SJSA1 (cell line): ENCODE measurements around the gene MAP3K2. TPM values are rescaled to one million over a fixed set of nuclear protein-coding genes. Genes with fewer than 3 reads are reported as not detected.

ENCODE experiments used
- DNase-seq, 2 experiments: peaks; one replicate each; pipeline ENCODE4 v3.0.0-alpha.2; 2015 to 2020; ENCODE audit warnings: low spot score in 2 of 2, low read depth in 1 of 2
- H3K27ac ChIP-seq: fragments of 250-450 bp; sonication (Bioruptor Pico); 2 replicates; pipeline ENCODE4 v1.5.1; 2020; ENCODE audit warnings: mild to moderate bottlenecking, moderate library complexity
- H3K27me3 ChIP-seq: fragments of 250-450 bp; sonication (Bioruptor Pico); replicated peaks from 2 replicates; pipeline ENCODE4 v1.5.1; 2020; ENCODE audit warnings: mild to moderate bottlenecking, moderate library complexity
- H3K36me3 ChIP-seq: fragments of 250-450 bp; sonication (Bioruptor Pico); 2 replicates; pipeline ENCODE4 v1.5.1; 2020; ENCODE audit warnings: mild to moderate bottlenecking
- H3K4me1 ChIP-seq: fragments of 250-450 bp; sonication (Bioruptor Pico); replicated peaks from 2 replicates; pipeline ENCODE4 v1.6.1; 2021; ENCODE audit warnings: mild to moderate bottlenecking
- H3K4me3 ChIP-seq: fragments of 250-450 bp; sonication (Bioruptor Pico); 2 replicates; pipeline ENCODE4 v1.5.1; 2020; ENCODE audit warnings: mild to moderate bottlenecking
- H3K9me3 ChIP-seq: fragments of 250-450 bp; sonication (Bioruptor Pico); replicated peaks from 2 replicates; pipeline ENCODE4 v1.5.1; 2020; ENCODE audit warnings: mild to moderate bottlenecking
- total RNA-seq: library from RNA; depleted of rRNA; stranded (reverse); fragments of >200 nt; shearing (Covaris generic); gene quantifications from 2 replicates; pipeline ENCODE4 v1.2.3, GENCODE V29; 2014

MAP3K2 gene
- total RNA-seq, 1 experiment from 2014 or later = 41.7 TPM

GRCh38 chr2:127424598-127425520 is 37.1 kb upstream of the MAP3K2 start:
- Histone ChIP-seq H3K36me3 (no peaks in the 10 kb centered on the region), H3K4me3 (no peak overlapping the region), H3K4me1 (peaks cover 15% of the 10 kb centered on the region), H3K27me3 (peaks cover 4% of the 10 kb centered on the region), H3K9me3 (no peaks in the 10 kb centered on the region), H3K27ac (no peak overlapping the region)
- DNase-seq = no peak

- Histone ChIP-seq H3K4me1 (peaks cover 15% of the 10 kb centered on the region), H3K4me3 (peak overlapping the region; percentile 33; the same call in 1 of the 2 replicates), H3K36me3 (no peaks in the 10 kb centered on the region), H3K27me3 (peaks cover 4% of the 10 kb centered on the region), H3K27ac (no peak overlapping the region), H3K9me3 (no peaks in the 10 kb centered on the region)
- DNase-seq = no peak
Measured at GRCh38 chr2:127423880-127424279, 36.1 kb upstream of the MAP3K2 start.

DNA sequence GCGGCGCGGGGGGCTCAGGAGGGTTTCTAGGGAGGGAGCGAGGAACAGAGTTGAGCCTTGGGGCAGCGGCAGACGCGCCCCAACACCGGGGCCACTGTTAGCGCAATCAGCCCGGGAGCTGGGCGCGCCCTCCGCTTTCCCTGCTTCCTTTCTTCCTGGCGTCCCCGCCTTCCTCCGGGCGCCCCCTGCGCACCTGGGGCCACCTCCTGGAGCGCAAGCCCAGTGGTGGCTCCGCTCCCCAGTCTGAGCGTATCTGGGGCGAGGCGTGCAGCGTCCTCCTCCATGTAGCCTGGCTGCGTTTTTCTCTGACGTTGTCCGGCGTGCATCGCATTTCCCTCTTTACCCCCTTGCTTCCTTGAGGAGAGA is 35.7 kb upstream of the MAP3K2 start:
- Histone ChIP-seq H3K27ac (no peak overlapping the region), H3K36me3 (no peaks in the 10 kb centered on the region), H3K9me3 (no peaks in the 10 kb centered on the region), H3K27me3 (peaks cover 4% of the 10 kb centered on the region), H3K4me3 (peak overlapping the region; percentile 33), H3K4me1 (peaks cover 15% of the 10 kb centered on the region)
- DNase-seq = no peak

- H3K27ac ChIP-seq = no peak overlapping the region
- H3K4me1 ChIP-seq = peaks cover 15% of the 10 kb centered on the region
- no peaks in the 10 kb centered on the region for H3K36me3 ChIP-seq
- H3K9me3 ChIP-seq = no peaks in the 10 kb centered on the region
- peaks cover 4% of the 10 kb centered on the region for H3K27me3 ChIP-seq
- no peak for DNase-seq
- H3K4me3 ChIP-seq = peak overlapping the region; percentile 33
Measured at GRCh38 chr2:127422559-127423477, 35.0 kb upstream of the MAP3K2 start.

DNA sequence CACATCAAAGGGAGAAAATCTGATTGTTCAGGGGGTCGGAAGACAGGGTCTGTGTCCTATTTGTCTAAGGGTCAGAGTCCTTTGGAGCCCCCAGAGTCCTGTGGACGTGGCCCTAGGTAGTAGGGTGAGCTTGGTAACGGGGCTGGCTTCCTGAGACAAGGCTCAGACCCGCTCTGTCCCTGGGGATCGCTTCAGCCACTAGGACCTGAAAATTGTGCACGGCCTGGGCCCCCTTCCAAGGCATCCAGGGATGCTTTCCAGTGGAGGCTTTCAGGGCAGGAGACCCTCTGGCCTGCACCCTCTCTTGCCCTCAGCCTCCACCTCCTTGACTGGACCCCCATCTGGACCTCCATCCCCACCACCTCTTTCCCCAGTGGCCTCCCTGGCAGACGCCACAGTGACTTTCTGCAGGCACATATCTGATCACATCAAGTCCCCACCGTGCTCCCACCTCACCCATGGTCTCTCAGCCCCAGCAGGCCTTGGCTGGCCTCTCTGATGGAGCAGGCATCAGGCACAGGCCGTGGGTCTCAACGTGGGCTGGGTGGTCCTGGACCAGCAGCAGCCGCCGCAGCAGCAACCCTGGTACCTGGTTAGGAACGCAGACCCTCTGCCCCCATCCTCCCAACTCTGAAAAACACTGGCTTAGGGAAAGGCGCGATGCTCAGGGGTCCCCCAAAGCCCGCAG is 34.2 kb upstream of the MAP3K2 start:
- Histone ChIP-seq H3K27me3 (peaks cover 4% of the 10 kb centered on the region), H3K4me1 (peaks cover 15% of the 10 kb centered on the region), H3K27ac (no peak overlapping the region), H3K36me3 (no peaks in the 10 kb centered on the region), H3K4me3 (no peak overlapping the region), H3K9me3 (no peaks in the 10 kb centered on the region)
- DNase-seq = no peak

DNA sequence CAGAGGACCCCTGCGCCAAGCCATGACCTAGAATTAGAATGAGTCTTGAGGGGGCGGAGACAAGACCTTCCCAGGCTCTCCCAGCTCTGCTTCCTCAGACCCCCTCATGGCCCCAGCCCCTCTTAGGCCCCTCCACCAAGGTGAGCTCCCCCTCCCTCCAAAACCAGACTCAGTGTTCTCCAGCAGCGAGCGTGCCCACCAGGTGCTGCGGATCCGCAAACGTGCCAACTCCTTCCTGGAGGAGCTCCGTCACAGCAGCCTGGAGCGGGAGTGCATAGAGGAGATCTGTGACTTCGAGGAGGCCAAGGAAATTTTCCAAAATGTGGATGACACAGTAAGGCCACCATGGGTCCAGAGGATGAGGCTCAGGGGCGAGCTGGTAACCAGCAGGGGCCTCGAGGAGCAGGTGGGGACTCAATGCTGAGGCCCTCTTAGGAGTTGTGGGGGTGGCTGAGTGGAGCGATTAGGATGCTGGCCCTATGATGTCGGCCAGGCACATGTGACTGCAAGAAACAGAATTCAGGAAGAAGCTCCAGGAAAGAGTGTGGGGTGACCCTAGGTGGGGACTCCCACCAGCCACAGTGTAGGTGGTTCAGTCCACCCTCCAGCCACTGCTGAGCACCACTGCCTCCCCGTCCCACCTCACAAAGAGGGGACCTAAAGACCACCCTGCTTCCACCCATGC is 33.5 kb upstream of the MAP3K2 start:
- DNase-seq = no peak
- no peaks in the 10 kb centered on the region for H3K9me3 ChIP-seq
- H3K27ac ChIP-seq = no peak overlapping the region
- no peaks in the 10 kb centered on the region for H3K36me3 ChIP-seq
- peaks cover 4% of the 10 kb centered on the region for H3K27me3 ChIP-seq
- H3K4me3 ChIP-seq = no peak overlapping the region
- peaks cover 15% of the 10 kb centered on the region for H3K4me1 ChIP-seq

DNA sequence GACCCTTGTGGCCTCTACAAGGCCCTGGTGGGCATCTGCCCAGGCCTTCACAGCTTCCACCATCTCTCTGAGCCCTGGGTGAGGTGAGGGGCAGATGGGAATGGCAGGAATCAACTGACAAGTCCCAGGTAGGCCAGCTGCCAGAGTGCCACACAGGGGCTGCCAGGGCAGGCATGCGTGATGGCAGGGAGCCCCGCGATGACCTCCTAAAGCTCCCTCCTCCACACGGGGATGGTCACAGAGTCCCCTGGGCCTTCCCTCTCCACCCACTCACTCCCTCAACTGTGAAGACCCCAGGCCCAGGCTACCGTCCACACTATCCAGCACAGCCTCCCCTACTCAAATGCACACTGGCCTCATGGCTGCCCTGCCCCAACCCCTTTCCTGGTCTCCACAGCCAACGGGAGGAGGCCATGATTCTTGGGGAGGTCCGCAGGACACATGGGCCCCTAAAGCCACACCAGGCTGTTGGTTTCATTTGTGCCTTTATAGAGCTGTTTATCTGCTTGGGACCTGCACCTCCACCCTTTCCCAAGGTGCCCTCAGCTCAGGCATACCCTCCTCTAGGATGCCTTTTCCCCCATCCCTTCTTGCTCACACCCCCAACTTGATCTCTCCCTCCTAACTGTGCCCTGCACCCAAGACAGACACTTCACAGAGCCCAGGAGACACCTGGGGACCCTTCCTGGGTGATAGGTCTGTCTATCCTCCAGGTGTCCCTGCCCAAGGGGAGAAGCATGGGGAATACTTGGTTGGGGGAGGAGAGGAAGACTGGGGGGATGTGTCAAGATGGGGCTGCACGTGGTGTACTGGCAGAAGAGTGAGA is 32.5 kb upstream of the MAP3K2 start:
- H3K4me3 ChIP-seq = no peak overlapping the region
- no peak overlapping the region for H3K27ac ChIP-seq
- peaks cover 13% of the 10 kb centered on the region for H3K4me1 ChIP-seq
- H3K9me3 ChIP-seq = no peaks in the 10 kb centered on the region
- H3K27me3 ChIP-seq = peaks cover 4% of the 10 kb centered on the region
- no peak for DNase-seq
- no peaks in the 10 kb centered on the region for H3K36me3 ChIP-seq

GRCh38 chr2:127419448-127420038 is 31.8 kb upstream of the MAP3K2 start:
- no peak overlapping the region for H3K27ac ChIP-seq
- peaks cover 14% of the 10 kb centered on the region for H3K4me1 ChIP-seq
- no peaks in the 10 kb centered on the region for H3K9me3 ChIP-seq
- no peaks in the 10 kb centered on the region for H3K36me3 ChIP-seq
- DNase-seq = no peak
- H3K27me3 ChIP-seq = peaks cover 4% of the 10 kb centered on the region
- H3K4me3 ChIP-seq = no peak overlapping the region

DNA sequence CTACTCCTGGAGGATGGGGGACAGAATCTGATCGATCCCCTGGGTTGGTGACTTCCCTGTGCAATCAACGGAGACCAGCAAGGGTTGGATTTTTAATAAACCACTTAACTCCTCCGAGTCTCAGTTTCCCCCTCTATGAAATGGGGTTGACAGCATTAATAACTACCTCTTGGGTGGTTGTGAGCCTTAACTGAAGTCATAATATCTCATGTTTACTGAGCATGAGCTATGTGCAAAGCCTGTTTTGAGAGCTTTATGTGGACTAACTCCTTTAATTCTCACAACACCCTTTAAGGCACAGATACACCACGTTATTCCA is 31.3 kb upstream of the MAP3K2 start:
- Histone ChIP-seq H3K36me3 (no peaks in the 10 kb centered on the region), H3K4me3 (no peak overlapping the region), H3K27ac (no peak overlapping the region), H3K27me3 (peaks cover 4% of the 10 kb centered on the region), H3K9me3 (no peaks in the 10 kb centered on the region), H3K4me1 (peaks cover 19% of the 10 kb centered on the region)
- DNase-seq = no peak

DNA sequence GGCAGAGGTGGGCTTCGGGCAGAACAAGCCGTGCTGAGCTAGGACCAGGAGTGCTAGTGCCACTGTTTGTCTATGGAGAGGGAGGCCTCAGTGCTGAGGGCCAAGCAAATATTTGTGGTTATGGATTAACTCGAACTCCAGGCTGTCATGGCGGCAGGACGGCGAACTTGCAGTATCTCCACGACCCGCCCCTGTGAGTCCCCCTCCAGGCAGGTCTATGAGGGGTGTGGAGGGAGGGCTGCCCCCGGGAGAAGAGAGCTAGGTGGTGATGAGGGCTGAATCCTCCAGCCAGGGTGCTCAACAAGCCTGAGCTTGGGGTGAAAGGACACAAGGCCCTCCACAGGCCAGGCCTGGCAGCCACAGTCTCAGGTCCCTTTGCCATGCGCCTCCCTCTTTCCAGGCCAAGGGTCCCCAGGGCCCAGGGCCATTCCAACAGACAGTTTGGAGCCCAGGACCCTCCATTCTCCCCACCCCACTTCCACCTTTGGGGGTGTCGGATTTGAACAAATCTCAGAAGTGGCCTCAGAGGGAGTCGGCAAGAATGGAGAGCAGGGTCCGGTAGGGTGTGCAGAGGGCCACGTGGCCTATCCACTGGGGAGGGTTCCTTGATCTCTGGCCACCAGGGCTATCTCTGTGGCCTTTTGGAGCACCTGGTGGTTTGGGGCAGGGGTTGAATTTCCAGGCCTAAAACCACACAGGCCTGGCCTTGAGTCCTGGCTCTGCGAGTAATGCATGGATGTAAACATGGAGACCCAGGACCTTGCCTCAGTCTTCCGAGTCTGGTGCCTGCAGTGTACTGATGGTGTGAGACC is 30.7 kb upstream of the MAP3K2 start, which contains the start of gene PROC:
TSS of gene PROC (plus strand) at position 128 of the 812 bp plus-strand sequence. CDS start 1,516 bp downstream, outside the sequence.
- Histone ChIP-seq H3K4me3 (no peak within 1 kb of the TSS), H3K27me3 (peaks cover 4% of the 10 kb centered on the region), H3K4me1 (peaks cover 24% of the 10 kb centered on the region), H3K27ac (no peak within 1 kb of the TSS), H3K9me3 (no peaks in the 10 kb centered on the region), H3K36me3 (no peaks in the 10 kb centered on the region)
- DNase-seq = no peak

- Histone ChIP-seq H3K27me3 (no peaks in the 10 kb centered on the region), H3K4me1 (peaks cover 24% of the 10 kb centered on the region), H3K36me3 (no peaks in the 10 kb centered on the region), H3K27ac (no peak overlapping the region), H3K4me3 (no peak overlapping the region), H3K9me3 (no peaks in the 10 kb centered on the region)
- DNase-seq = no peak
Measured at GRCh38 chr2:127417406-127417805, 29.6 kb upstream of the MAP3K2 start.
